ENCODE results near the gene PPP2R3A.
"Not testable (repeated sequence)": the region's sequence is repeated elsewhere in the genome, so short reads cannot be mapped to it uniquely, and the experiment has no call there.

Gene PPP2R3A

DNA sequence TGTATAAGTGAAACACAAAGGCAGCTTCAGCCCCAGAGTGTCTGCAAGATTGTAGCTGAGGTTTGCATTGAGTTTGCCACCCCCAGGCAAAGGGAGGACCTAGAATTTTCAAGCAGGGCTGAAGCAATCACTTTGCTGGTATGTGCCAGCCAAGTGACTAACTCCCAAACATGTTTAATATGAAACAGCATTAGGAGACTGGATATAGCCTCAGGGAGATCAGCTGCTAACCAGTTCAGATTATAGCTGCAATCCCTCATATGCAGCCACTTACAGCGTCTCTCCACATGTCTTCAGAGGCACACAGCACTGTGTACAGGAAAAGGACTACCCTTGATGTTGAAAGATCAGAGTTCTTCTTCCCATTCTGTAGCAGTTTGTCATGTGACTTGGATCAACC, 38.4 kb upstream of the PPP2R3A start:
- Histone ChIP-seq H3K27ac (ENCODE audit: low read depth, low read length, poor library complexity, severe bottlenecking) (no peak overlapping the region), H2AFZ (ENCODE audit: low read length) (no peak overlapping the region), H3K9ac (ENCODE audit: low read length) (no peak overlapping the region), H4K20me1 (ENCODE audit: insufficient read depth, low read length) (no peaks in the 10 kb centered on the region), H3K4me2 (ENCODE audit: low read length) (no peak overlapping the region), H3K27me3 (ENCODE audit: insufficient read depth, low read length) (no peaks in the 10 kb centered on the region), H3K9me3 (ENCODE audit: low read length) (no peaks in the 10 kb centered on the region), H3F3A (ENCODE audit: insufficient read depth, low read length) (no peaks in the 10 kb centered on the region), H3K4me1 (ENCODE audit: insufficient read depth, low read length, severe bottlenecking) (no peaks in the 10 kb centered on the region), H3K36me3 (ENCODE audit: insufficient read depth, low read length) (no peaks in the 10 kb centered on the region), H3K4me3 (ENCODE audit: low read depth, low read length, poor library complexity, severe bottlenecking) (no peak overlapping the region), H3K9me2 (ENCODE audit: low read depth, low read length) (no peaks in the 10 kb centered on the region), H3K79me2 (ENCODE audit: insufficient read depth, low read length) (no peaks in the 10 kb centered on the region)
- TF ChIP-seq, protein P1, sequence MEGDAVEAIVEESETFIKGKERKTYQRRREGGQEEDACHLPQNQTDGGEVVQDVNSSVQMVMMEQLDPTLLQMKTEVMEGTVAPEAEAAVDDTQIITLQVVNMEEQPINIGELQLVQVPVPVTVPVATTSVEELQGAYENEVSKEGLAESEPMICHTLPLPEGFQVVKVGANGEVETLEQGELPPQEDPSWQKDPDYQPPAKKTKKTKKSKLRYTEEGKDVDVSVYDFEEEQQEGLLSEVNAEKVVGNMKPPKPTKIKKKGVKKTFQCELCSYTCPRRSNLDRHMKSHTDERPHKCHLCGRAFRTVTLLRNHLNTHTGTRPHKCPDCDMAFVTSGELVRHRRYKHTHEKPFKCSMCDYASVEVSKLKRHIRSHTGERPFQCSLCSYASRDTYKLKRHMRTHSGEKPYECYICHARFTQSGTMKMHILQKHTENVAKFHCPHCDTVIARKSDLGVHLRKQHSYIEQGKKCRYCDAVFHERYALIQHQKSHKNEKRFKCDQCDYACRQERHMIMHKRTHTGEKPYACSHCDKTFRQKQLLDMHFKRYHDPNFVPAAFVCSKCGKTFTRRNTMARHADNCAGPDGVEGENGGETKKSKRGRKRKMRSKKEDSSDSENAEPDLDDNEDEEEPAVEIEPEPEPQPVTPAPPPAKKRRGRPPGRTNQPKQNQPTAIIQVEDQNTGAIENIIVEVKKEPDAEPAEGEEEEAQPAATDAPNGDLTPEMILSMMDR (IDR thresholded peaks at IDR 0.05; ENCODE audit: low read length), result no peak
- no peak for TF ChIP-seq EZH2 (IDR thresholded peaks at IDR 0.05; ENCODE audit: borderline replicate concordance, low read length)

DNA sequence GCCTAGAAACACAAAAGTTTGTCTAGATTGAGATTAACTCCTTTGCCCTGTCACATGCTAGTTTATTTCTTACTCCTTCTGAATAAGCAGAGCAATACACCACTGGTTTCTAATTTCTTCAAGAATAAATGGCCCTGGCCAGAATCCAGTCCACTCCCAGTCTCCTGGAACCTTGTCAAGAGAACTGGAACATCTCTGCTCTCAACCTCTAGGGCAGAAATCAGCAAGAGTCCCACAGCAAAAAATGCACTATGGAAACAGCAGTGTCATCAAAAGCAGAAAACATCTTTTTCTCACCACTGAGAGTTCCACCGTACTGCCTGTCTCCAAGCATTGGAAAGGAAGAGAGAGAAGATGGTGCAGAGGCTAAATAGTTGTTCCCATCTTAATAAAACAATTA, 35.9 kb upstream of the PPP2R3A start:
- Histone ChIP-seq H3F3A (ENCODE audit: insufficient read depth, low read length) (no peaks in the 10 kb centered on the region), H3K9me2 (ENCODE audit: low read depth, low read length) (no peaks in the 10 kb centered on the region), H3K36me3 (ENCODE audit: insufficient read depth, low read length) (no peaks in the 10 kb centered on the region), H3K4me1 (ENCODE audit: insufficient read depth, low read length, severe bottlenecking) (no peaks in the 10 kb centered on the region), H2AFZ (ENCODE audit: low read length) (no peak overlapping the region), H3K27me3 (ENCODE audit: insufficient read depth, low read length) (no peaks in the 10 kb centered on the region), H3K79me2 (ENCODE audit: insufficient read depth, low read length) (no peaks in the 10 kb centered on the region), H3K27ac (ENCODE audit: low read depth, low read length, poor library complexity, severe bottlenecking) (no peak overlapping the region), H4K20me1 (ENCODE audit: insufficient read depth, low read length) (no peaks in the 10 kb centered on the region), H3K9ac (ENCODE audit: low read length) (no peak overlapping the region), H3K9me3 (ENCODE audit: low read length) (no peaks in the 10 kb centered on the region), H3K4me3 (ENCODE audit: low read depth, low read length, poor library complexity, severe bottlenecking) (no peak overlapping the region), H3K4me2 (ENCODE audit: low read length) (no peak overlapping the region)
- no peak for TF ChIP-seq EZH2 (IDR thresholded peaks at IDR 0.05; ENCODE audit: borderline replicate concordance, low read length)
- TF ChIP-seq, protein P1 (IDR thresholded peaks at IDR 0.05; ENCODE audit: low read length), result no peak

DNA sequence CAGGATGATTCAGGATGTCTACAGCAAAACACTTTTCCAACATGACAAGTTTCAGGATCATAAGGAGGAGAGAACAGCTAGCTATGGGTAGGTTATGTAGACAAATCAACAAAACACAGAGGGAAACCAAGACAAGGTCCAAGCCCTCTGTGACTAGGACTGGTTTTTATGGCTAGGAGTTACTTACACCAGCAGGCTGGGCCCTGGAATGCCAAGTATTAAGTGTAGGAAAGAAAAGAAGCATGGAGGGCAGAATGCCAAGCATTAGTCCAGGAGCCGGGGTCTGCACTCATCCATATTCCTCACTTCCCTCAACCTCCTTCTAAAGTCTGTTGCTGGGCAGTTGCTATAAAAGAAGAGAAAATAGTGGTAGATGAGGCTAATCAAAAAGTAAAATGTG, 35.3 kb upstream of the PPP2R3A start:
- H3K27ac ChIP-seq (ENCODE audit: low read depth, low read length, poor library complexity, severe bottlenecking), result no peak overlapping the region
- no peak overlapping the region for H2AFZ ChIP-seq (ENCODE audit: low read length)
- no peaks in the 10 kb centered on the region for H3K9me3 ChIP-seq (ENCODE audit: low read length)
- no peaks in the 10 kb centered on the region for H4K20me1 ChIP-seq (ENCODE audit: insufficient read depth, low read length)
- H3K27me3 ChIP-seq (ENCODE audit: insufficient read depth, low read length), result no peaks in the 10 kb centered on the region
- no peaks in the 10 kb centered on the region for H3K4me1 ChIP-seq (ENCODE audit: insufficient read depth, low read length, severe bottlenecking)
- H3K4me2 ChIP-seq (ENCODE audit: low read length), result no peak overlapping the region
- H3K79me2 ChIP-seq (ENCODE audit: insufficient read depth, low read length), result no peaks in the 10 kb centered on the region
- TF ChIP-seq, protein P1 (IDR thresholded peaks at IDR 0.05; ENCODE audit: low read length), result no peak
- no peak for TF ChIP-seq EZH2 (IDR thresholded peaks at IDR 0.05; ENCODE audit: borderline replicate concordance, low read length)
- H3K9ac ChIP-seq (ENCODE audit: low read length), result no peak overlapping the region
- no peak overlapping the region for H3K4me3 ChIP-seq (ENCODE audit: low read depth, low read length, poor library complexity, severe bottlenecking)
- no peaks in the 10 kb centered on the region for H3K36me3 ChIP-seq (ENCODE audit: insufficient read depth, low read length)
- no peaks in the 10 kb centered on the region for H3F3A ChIP-seq (ENCODE audit: insufficient read depth, low read length)
- H3K9me2 ChIP-seq (ENCODE audit: low read depth, low read length), result no peaks in the 10 kb centered on the region

DNA sequence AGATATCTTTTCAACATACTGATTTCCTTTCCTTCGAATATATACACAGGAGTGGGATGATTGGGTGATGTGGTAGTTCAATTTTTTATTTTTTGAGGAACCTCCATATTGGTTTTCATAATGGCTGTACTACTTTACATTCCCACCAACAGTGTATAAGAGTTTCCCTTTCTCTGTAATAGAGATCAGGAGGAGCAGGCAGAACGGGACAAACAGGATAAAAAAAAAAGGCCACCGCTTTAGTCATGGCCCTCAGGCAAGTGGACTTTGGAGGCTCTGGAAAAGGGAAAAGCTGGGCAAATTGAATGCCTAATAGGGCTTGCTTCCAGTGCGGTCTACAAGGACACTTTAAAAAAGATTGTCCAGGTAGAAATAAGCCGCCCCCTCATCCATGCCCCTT, 30.4 kb upstream of the PPP2R3A start:
- not testable (repeated sequence) for H2AFZ ChIP-seq (ENCODE audit: low read length); H3K9me2 ChIP-seq (ENCODE audit: low read depth, low read length); H4K20me1 ChIP-seq (ENCODE audit: insufficient read depth, low read length); H3K27me3 ChIP-seq (ENCODE audit: insufficient read depth, low read length); H3K4me2 ChIP-seq (ENCODE audit: low read length); H3F3A ChIP-seq (ENCODE audit: insufficient read depth, low read length); H3K4me1 ChIP-seq (ENCODE audit: insufficient read depth, low read length, severe bottlenecking); H3K9ac ChIP-seq (ENCODE audit: low read length); H3K9me3 ChIP-seq (ENCODE audit: low read length); H3K79me2 ChIP-seq (ENCODE audit: insufficient read depth, low read length); H3K36me3 ChIP-seq (ENCODE audit: insufficient read depth, low read length); H3K27ac ChIP-seq (ENCODE audit: low read depth, low read length, poor library complexity, severe bottlenecking); H3K4me3 ChIP-seq (ENCODE audit: low read depth, low read length, poor library complexity, severe bottlenecking)

DNA sequence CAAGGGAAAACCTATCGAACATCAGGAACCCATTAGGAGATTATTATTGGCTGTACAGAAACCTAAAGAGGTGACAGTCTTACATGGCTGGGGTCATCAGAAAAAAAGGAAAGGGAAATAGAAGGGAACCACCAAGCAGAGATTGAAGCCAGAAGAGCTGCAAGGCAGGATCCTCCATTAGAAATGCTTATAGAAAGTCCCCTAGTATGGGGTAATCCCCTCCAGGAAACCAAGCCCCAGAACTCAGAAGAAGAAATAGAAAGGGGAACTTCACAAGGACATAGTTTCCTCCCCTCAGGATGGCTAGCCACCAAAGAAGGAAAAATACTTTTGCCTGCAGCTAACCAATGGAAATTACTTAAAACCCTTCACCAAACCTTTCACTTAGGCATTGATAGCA, 27.8 kb upstream of the PPP2R3A start:
- not testable (repeated sequence) for H3K9me3 ChIP-seq (ENCODE audit: low read length); H3K27ac ChIP-seq (ENCODE audit: low read depth, low read length, poor library complexity, severe bottlenecking); H3K4me1 ChIP-seq (ENCODE audit: insufficient read depth, low read length, severe bottlenecking); H3K79me2 ChIP-seq (ENCODE audit: insufficient read depth, low read length); H2AFZ ChIP-seq (ENCODE audit: low read length); H3F3A ChIP-seq (ENCODE audit: insufficient read depth, low read length); H3K4me2 ChIP-seq (ENCODE audit: low read length); H3K4me3 ChIP-seq (ENCODE audit: low read depth, low read length, poor library complexity, severe bottlenecking); H4K20me1 ChIP-seq (ENCODE audit: insufficient read depth, low read length); H3K27me3 ChIP-seq (ENCODE audit: insufficient read depth, low read length); H3K9me2 ChIP-seq (ENCODE audit: low read depth, low read length); H3K36me3 ChIP-seq (ENCODE audit: insufficient read depth, low read length); H3K9ac ChIP-seq (ENCODE audit: low read length)
